ENCODE data around the gene FAM83G.
"Not testable (repeated sequence)": the region's sequence is repeated elsewhere in the genome, so short reads cannot be mapped to it uniquely, and the experiment has no call there.

The FAM83G gene

GRCh38 chr17:18958611-18959010 lies 46.0 kb downstream of the FAM83G start:
- Histone ChIP-seq H3K9ac (ENCODE audit: insufficient read length) (no peak overlapping the region), H3K9me3 (ENCODE audit: low read depth, low read length) (no peaks in the 10 kb centered on the region), H3K36me3 (ENCODE audit: insufficient read depth, low read length) (no peaks in the 10 kb centered on the region), H3K27ac (no peak overlapping the region), H3K4me3 (no peak overlapping the region)
- DNase-seq (ENCODE audit: low read depth, low spot score), result no peak
- TF ChIP-seq FOXP2 (optimal IDR thresholded peaks at IDR 0.05; ENCODE audit: control extremely low read depth, extremely low read length, insufficient read depth) (no peak), EZH2 (IDR thresholded peaks at IDR 0.05) (no peak), POLR2AphosphoS5 (IDR thresholded peaks at IDR 0.05; ENCODE audit: borderline replicate concordance, low read depth, low read length) (no peak)

- no peak for DNase-seq (ENCODE audit: low read depth, low spot score)
- no peak overlapping the region for H3K9ac ChIP-seq (ENCODE audit: insufficient read length)
- TF ChIP-seq POLR2AphosphoS5 (IDR thresholded peaks at IDR 0.05; ENCODE audit: borderline replicate concordance, low read depth, low read length), result no peak
- TF ChIP-seq FOXP2 (optimal IDR thresholded peaks at IDR 0.05; ENCODE audit: control extremely low read depth, extremely low read length, insufficient read depth), result no peak
- no peak for TF ChIP-seq EZH2 (IDR thresholded peaks at IDR 0.05)
Observed at GRCh38 chr17:18957831-18958230, 46.7 kb downstream of the FAM83G start.

DNA sequence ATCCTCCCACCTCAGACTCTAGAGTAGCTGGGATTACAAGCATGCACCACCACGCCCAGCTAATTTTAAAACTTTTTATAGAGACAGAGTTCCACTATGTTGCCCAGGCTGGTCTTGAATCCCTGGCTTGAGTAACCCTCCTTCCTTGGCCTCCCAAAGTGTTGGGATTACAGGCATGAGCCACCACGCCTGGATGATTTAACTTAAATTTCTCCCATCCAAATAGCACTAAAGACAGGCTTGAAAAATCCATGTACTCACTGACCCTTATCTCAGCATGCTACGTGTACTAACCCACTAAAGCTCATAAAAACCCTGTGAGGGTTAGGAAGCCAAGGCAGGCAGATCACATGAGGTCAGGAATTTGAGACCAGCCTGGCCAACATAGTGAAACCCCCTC lies 48.0 kb downstream of the FAM83G start:
- Histone ChIP-seq H3K9me3 (ENCODE audit: low read depth, low read length) (no peaks in the 10 kb centered on the region), H3K36me3 (ENCODE audit: insufficient read depth, low read length) (no peaks in the 10 kb centered on the region), H3K9ac (ENCODE audit: insufficient read length) (no peak overlapping the region), H3K27ac (no peak overlapping the region), H3K4me3 (no peak overlapping the region)
- TF ChIP-seq EZH2 (IDR thresholded peaks at IDR 0.05) (no peak), FOXP2 (optimal IDR thresholded peaks at IDR 0.05; ENCODE audit: control extremely low read depth, extremely low read length, insufficient read depth) (no peak), POLR2AphosphoS5 (IDR thresholded peaks at IDR 0.05; ENCODE audit: borderline replicate concordance, low read depth, low read length) (no peak)
- DNase-seq (ENCODE audit: low read depth, low spot score), result no peak

More at GRCh38 chr17:18957831-18958230, 46.7 kb downstream of the FAM83G start:
- H3K9me3 ChIP-seq (ENCODE audit: low read depth, low read length), result no peaks in the 10 kb centered on the region
- H3K27ac ChIP-seq, result no peak overlapping the region
- H3K4me3 ChIP-seq, result no peak overlapping the region
- no peaks in the 10 kb centered on the region for H3K36me3 ChIP-seq (ENCODE audit: insufficient read depth, low read length)

- H3K36me3 ChIP-seq (ENCODE audit: insufficient read depth, low read length); H3K9me3 ChIP-seq (ENCODE audit: low read depth, low read length); H3K9ac ChIP-seq (ENCODE audit: insufficient read length); DNase-seq (ENCODE audit: low read depth, low spot score); H3K4me3 ChIP-seq; H3K27ac ChIP-seq: not testable (repeated sequence)
Observed at GRCh38 chr17:18956021-18956420, 48.5 kb downstream of the FAM83G start.

DNA sequence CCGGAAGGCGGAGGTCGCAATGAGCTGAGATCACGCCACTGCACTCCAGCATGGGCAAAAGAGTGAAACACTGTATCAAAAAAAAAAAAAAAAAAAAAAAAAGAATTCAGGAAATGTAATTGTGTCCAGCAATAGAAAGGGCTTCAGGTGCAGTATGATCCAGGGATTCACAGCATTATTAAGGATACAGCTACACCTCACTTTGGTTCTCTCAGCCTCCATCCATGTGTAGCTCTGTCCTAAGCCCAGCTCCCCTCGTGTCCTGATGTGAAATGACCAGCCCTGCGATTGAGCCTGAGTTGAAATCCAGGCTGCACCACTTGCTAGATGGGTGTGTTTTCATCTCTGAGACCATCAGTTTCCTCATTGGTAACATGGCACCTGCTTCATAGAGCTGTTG lies 49.6 kb downstream of the FAM83G start:
- H3K9me3 ChIP-seq (ENCODE audit: low read depth, low read length), result no peaks in the 10 kb centered on the region
- H3K36me3 ChIP-seq (ENCODE audit: insufficient read depth, low read length), result no peaks in the 10 kb centered on the region
- H3K9ac ChIP-seq (ENCODE audit: insufficient read length), result no peak overlapping the region
- no peak overlapping the region for H3K27ac ChIP-seq
- H3K4me3 ChIP-seq, result no peak overlapping the region
- DNase-seq (ENCODE audit: low read depth, low spot score), result no peak
- no peak for TF ChIP-seq POLR2AphosphoS5 (IDR thresholded peaks at IDR 0.05; ENCODE audit: borderline replicate concordance, low read depth, low read length)

DNA sequence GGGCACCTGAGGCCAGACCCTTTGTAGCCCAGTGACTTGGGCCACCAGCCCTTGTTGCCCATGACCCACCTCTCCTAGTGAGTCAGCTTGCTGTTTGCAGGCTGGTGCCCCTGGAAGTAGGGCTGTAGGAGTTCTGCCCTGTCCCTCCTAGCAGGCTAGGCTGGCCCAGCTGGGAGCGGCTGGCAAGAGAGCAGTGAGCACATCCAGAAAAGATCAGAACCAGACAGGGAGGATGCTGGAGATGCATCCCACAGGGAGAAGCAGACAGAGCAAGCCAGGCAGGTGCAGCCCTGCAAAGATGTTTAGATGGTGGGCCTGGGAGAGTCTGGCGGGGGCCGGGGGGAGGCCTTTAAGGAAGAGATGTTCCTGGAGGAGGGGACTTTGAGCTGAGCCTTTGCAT lies 50.2 kb downstream of the FAM83G start:
- H3K36me3 ChIP-seq (ENCODE audit: insufficient read depth, low read length), result no peaks in the 10 kb centered on the region
- no peaks in the 10 kb centered on the region for H3K9me3 ChIP-seq (ENCODE audit: low read depth, low read length)
- H3K27ac ChIP-seq, result no peak overlapping the region
- TF ChIP-seq EZH2 (IDR thresholded peaks at IDR 0.05) (no peak), FOXP2 (optimal IDR thresholded peaks at IDR 0.05; ENCODE audit: control extremely low read depth, extremely low read length, insufficient read depth) (no peak), POLR2AphosphoS5 (IDR thresholded peaks at IDR 0.05; ENCODE audit: borderline replicate concordance, low read depth, low read length) (no peak)
- H3K4me3 ChIP-seq, result no peak overlapping the region
- no peak overlapping the region for H3K9ac ChIP-seq (ENCODE audit: insufficient read length)
- no peak for DNase-seq (ENCODE audit: low read depth, low spot score)

GRCh38 chr17:18953231-18953728 lies 51.3 kb downstream of the FAM83G start:
- DNase-seq (ENCODE audit: low read depth, low spot score), result no peak
- Histone ChIP-seq H3K4me3 (no peak overlapping the region), H3K9me3 (ENCODE audit: low read depth, low read length) (no peaks in the 10 kb centered on the region), H3K36me3 (ENCODE audit: insufficient read depth, low read length) (no peaks in the 10 kb centered on the region), H3K9ac (ENCODE audit: insufficient read length) (no peak overlapping the region), H3K27ac (no peak overlapping the region)
- TF ChIP-seq EZH2 (IDR thresholded peaks at IDR 0.05) (no peak), POLR2AphosphoS5 (IDR thresholded peaks at IDR 0.05; ENCODE audit: borderline replicate concordance, low read depth, low read length) (no peak), FOXP2 (optimal IDR thresholded peaks at IDR 0.05; ENCODE audit: control extremely low read depth, extremely low read length, insufficient read depth) (no peak)

DNA sequence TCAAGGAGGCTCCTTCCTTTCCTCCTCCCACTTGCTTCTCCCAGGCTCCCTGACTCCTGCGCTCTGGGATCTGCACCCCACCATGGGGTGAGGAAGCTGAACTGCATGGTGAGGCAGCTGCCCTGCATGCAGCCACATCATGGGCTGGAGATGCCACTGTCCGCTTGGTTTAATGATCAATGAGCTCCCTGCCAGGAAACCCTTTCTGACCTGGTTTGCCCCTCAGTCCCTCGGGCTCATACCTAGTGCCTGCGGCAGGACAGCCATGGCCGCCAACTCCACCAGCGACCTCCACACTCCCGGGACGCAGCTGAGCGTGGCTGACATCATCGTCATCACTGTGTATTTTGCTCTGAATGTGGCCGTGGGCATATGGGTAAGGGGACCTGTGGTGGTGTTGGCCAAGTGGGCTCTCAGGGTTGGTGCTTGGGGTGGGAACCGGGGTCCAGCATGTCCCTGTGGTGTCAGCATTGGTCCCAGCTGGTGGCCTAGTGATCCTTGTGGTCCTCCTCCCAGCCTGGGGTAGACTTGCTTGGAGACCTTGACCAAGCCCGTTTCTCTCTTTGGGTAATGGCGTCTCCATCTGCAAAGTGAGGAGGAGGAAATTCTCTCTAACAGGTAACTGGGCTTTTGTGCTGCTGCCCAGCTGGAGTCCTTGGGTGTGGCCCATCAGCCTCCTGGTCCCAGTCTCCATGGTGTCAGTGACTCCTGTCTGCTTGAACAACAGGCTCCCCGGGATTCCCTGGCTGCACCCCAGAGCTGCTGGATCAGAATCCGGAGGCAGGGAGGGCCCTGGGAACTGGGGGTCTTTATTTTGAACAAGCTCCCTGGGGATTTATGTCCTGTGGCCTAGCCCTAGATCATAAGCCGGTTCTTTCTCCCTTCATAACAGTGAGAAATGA lies 52.4 kb downstream of the FAM83G start, which contains the start of gene SLC5A10:
SLC5A10 (plus strand) TSS at position 225 of the 902 bp plus-strand sequence; CDS start at position 266, 41 bp downstream.
- no peak for DNase-seq (ENCODE audit: low read depth, low spot score)
- Histone ChIP-seq H3K36me3 (ENCODE audit: insufficient read depth, low read length) (no peaks in the 10 kb centered on the region), H3K9me3 (ENCODE audit: low read depth, low read length) (no peaks in the 10 kb centered on the region), H3K4me3 (no peak within 1 kb of the TSS), H3K9ac (ENCODE audit: insufficient read length) (no peak within 1 kb of the TSS), H3K27ac (no peak within 1 kb of the TSS)
- no peak for TF ChIP-seq POLR2AphosphoS5 (IDR thresholded peaks at IDR 0.05; ENCODE audit: borderline replicate concordance, low read depth, low read length)
- no peak for TF ChIP-seq EZH2 (IDR thresholded peaks at IDR 0.05)
- TF ChIP-seq FOXP2 (optimal IDR thresholded peaks at IDR 0.05; ENCODE audit: control extremely low read depth, extremely low read length, insufficient read depth), result no peak
